ENCODE measurements around the gene ARMH2. TPM values are rescaled to one million over a fixed set of nuclear protein-coding genes. Genes with fewer than 3 reads are reported as not detected.

Gene ARMH2
- polyA plus RNA-seq, 3 donors = 0.34 to 0.71 TPM; not detected in 1

GRCh38 chr6:24844903-24845302 is 46.2 kb upstream of the ARMH2 start:
- WGBS (ENCODE audit: insufficient coverage) = no CpG with 5 or more reads among the region's 6 CpGs
- Histone ChIP-seq H3K36me3 (replicated peaks in 1 of 2; ENCODE audit: control insufficient read depth in 1 of 2, insufficient read depth in 2 of 2, low read length in 2 of 2) (peaks cover 97 to 100% of the 10 kb centered on the region in 2 donors), H3K9ac (ENCODE audit: insufficient read depth, low read length, poor library complexity, severe bottlenecking) (no peak overlapping the region), H3K27me3 (ENCODE audit: control insufficient read depth in 2 of 2, insufficient read depth in 2 of 2, low read length in 2 of 2) (no peaks in the 10 kb centered on the region), H3K4me2 (replicated peaks; ENCODE audit: extremely low read depth, low read length, poor library complexity, severe bottlenecking) (no peak overlapping the region), H3K9me3 (replicated peaks in 1 of 2; ENCODE audit: control insufficient read depth in 1 of 2, insufficient read depth in 1 of 2, low read length in 2 of 2) (no peaks in the 10 kb centered on the region), H3K79me2 (ENCODE audit: insufficient read depth, low read length) (peaks cover 15% of the 10 kb centered on the region), H2AFZ (ENCODE audit: insufficient read depth, low read depth, low read length, poor library complexity, severe bottlenecking) (no peak overlapping the region), H3K27ac (ENCODE audit: low read depth in 1 of 2, low read length in 2 of 2) (peak overlapping the region in 1 of 2 donors; percentile 14), H4K20me1 (ENCODE audit: insufficient read depth, low read length) (peaks cover 100% of the 10 kb centered on the region), H3K4me3 (replicated peaks in 1 of 3; ENCODE audit: low read depth in 2 of 3, low read length in 3 of 3) (no peak overlapping the region), H3K4me1 (ENCODE audit: control insufficient read depth in 1 of 2, insufficient read depth in 2 of 2, low read length in 2 of 2) (no peaks in the 10 kb centered on the region)
- Mint-ChIP-seq H3K9me3 (peaks cover 0 to 2% (median 0%) of the 10 kb centered on the region in 7 donors), H3K4me1 (peaks cover 3% of the 10 kb centered on the region), H3K27ac (peak overlapping the region in 4 of 7 donors; percentile 46 to 54 (median 50)), H3K27me3 (ENCODE audit: low read depth in 3 of 3) (no peaks in the 10 kb centered on the region), H3K4me3 (no peak overlapping the region), H3K36me3 (peaks cover 96 to 100% of the 10 kb centered on the region in 2 donors)
- no peak for DNase-seq
- TF ChIP-seq CTCF (IDR thresholded peaks at IDR 0.05) = no peak
- intact Hi-C loops (cut with micrococcal nuclease) = no loop called here

GRCh38 chr6:24844061-24844460 is 45.3 kb upstream of the ARMH2 start:
- intact Hi-C loops (cut with micrococcal nuclease) = no loop called here
- H3K36me3 Mint-ChIP-seq = peaks cover 96 to 100% of the 10 kb centered on the region in 2 donors
- peaks cover 0 to 2% (median 0%) of the 10 kb centered on the region in 7 donors for H3K9me3 Mint-ChIP-seq
- no peak for TF ChIP-seq CTCF (IDR thresholded peaks at IDR 0.05)
- no peaks in the 10 kb centered on the region for H3K27me3 ChIP-seq (ENCODE audit: control insufficient read depth in 2 of 2, insufficient read depth in 2 of 2, low read length in 2 of 2)
- H4K20me1 ChIP-seq (ENCODE audit: insufficient read depth, low read length) = peaks cover 100% of the 10 kb centered on the region
- H2AFZ ChIP-seq (ENCODE audit: insufficient read depth, low read depth, low read length, poor library complexity, severe bottlenecking) = no peak overlapping the region
- H3K36me3 ChIP-seq (replicated peaks in 1 of 2; ENCODE audit: control insufficient read depth in 1 of 2, insufficient read depth in 2 of 2, low read length in 2 of 2) = peaks cover 95 to 100% of the 10 kb centered on the region in 2 donors
- peak overlapping the region in 1 of 2 donors; percentile 21 for H3K27ac ChIP-seq (ENCODE audit: low read depth in 1 of 2, low read length in 2 of 2)
- no peaks in the 10 kb centered on the region for H3K4me1 ChIP-seq (ENCODE audit: control insufficient read depth in 1 of 2, insufficient read depth in 2 of 2, low read length in 2 of 2)
- H3K79me2 ChIP-seq (ENCODE audit: insufficient read depth, low read length) = peaks cover 15% of the 10 kb centered on the region
- no peaks in the 10 kb centered on the region for H3K9me3 ChIP-seq (replicated peaks in 1 of 2; ENCODE audit: control insufficient read depth in 1 of 2, insufficient read depth in 1 of 2, low read length in 2 of 2)
- H3K4me2 ChIP-seq (replicated peaks; ENCODE audit: extremely low read depth, low read length, poor library complexity, severe bottlenecking) = no peak overlapping the region
- H3K4me1 Mint-ChIP-seq = peaks cover 3% of the 10 kb centered on the region
- no CpG with 5 or more reads among the region's 1 CpG for WGBS (ENCODE audit: insufficient coverage)
- H3K4me3 ChIP-seq (replicated peaks in 1 of 3; ENCODE audit: low read depth in 2 of 3, low read length in 3 of 3) = no peak overlapping the region
- peak overlapping the region in 2 of 7 donors; percentile 18 to 66 for H3K27ac Mint-ChIP-seq
- no peak overlapping the region for H3K9ac ChIP-seq (ENCODE audit: insufficient read depth, low read length, poor library complexity, severe bottlenecking)
- DNase-seq = no peak
- no peak overlapping the region for H3K4me3 Mint-ChIP-seq
- no peaks in the 10 kb centered on the region for H3K27me3 Mint-ChIP-seq (ENCODE audit: low read depth in 3 of 3)

Data from CD14-positive monocyte (primary cell).